Muscle of leg (tissue), 16 donors: ENCODE measurements around the gene NFU1. TPM values are rescaled to one million over a fixed set of nuclear protein-coding genes. Genes with fewer than 3 reads are reported as not detected.
A peak's percentile ranks its signal among the peaks of the same experiment; 100 is the strongest.

Experiments
- DNase-seq: peaks from one replicate; pipeline ENCODE4 v3.0.0; 2013
- H3K27ac ChIP-seq: one replicate; pipeline ENCODE4 v1.5.1; 2013; ENCODE audit warnings: mild to moderate bottlenecking, low read length, control low read depth
- H3K27me3 ChIP-seq: one replicate; pipeline ENCODE4 v1.6.1; 2013; ENCODE audit warnings: low read length; ENCODE audit not compliant: control insufficient read depth, insufficient read depth
- H3K36me3 ChIP-seq: one replicate; pipeline ENCODE4 v1.6.1; 2013; ENCODE audit warnings: low read length; ENCODE audit not compliant: control insufficient read depth, insufficient read depth
- H3K4me1 ChIP-seq: one replicate; pipeline ENCODE4 v1.6.1; 2013; ENCODE audit warnings: low read length; ENCODE audit not compliant: control insufficient read depth, insufficient read depth
- H3K4me3 ChIP-seq: one replicate; pipeline ENCODE4 v1.5.1; 2013; ENCODE audit warnings: low read length, control low read depth
- H3K9me3 ChIP-seq: replicated peaks from 2 replicates; pipeline ENCODE4 v1.6.1; 2013; ENCODE audit warnings: low read depth, low read length; ENCODE audit not compliant: control insufficient read depth
- WGBS: methylation state at CpG from one replicate; pipeline ENCODE4 v1.1.5; 2013; ENCODE audit warnings: missing lambda C conversion rate; ENCODE audit not compliant: insufficient coverage; 5-methylcytosine and 5-hydroxymethylcytosine counted together
- long read RNA-seq, 11 donors: transcript quantifications; one replicate each; lab custom pipeline, GENCODE V29; 2026
- polyA plus RNA-seq, 8 donors: library from polyadenylated mRNA; unstranded; fragments of 120-200 nt; gene quantifications; one replicate each; pipeline versions ENCODE4 v1.2.1 to v1.2.3, GENCODE V29; 2013; ENCODE audit warnings: inconsistent platforms in 1 of 8, low replicate concordance in 1 of 8; ENCODE audit not compliant: insufficient read length in 8 of 8, insufficient read depth in 1 of 8
- total RNA-seq: library from RNA; stranded (reverse); fragments of 120-200 nt; gene quantifications from one replicate; pipeline ENCODE4 v1.2.4, GENCODE V29; 2013

The NFU1 gene
- total RNA-seq: 60.0 TPM
- polyA plus RNA-seq: 10 to 100 TPM; 45.8 to 53.4 (median 48.3) TPM
- long read RNA-seq, donor 1, transcript NFU1-203 (8 exons, 1,467 nt): major isoform, 6 of 6 reads
- long read RNA-seq, donor 1, partial matches to known transcripts: 0 of 6 reads
- long read RNA-seq, donor 1, other reads (novel, unspliced or antisense): 0 of 6 reads
- long read RNA-seq, donor 2, partial matches to known transcripts: 0 of 4 reads
- long read RNA-seq, donor 2, other reads (novel, unspliced or antisense): 0 of 4 reads
- long read RNA-seq, donor 3, transcript NFU1-203 (8 exons, 1,467 nt): major isoform, 21 of 22 reads
- long read RNA-seq, donor 3, partial matches to known transcripts: 0 of 22 reads
- long read RNA-seq, donor 3, other reads (novel, unspliced or antisense): 0 of 22 reads
- long read RNA-seq, donor 4, transcript NFU1-203 (8 exons, 1,467 nt): major isoform, 17 of 17 reads
- long read RNA-seq, donor 4, partial matches to known transcripts: 0 of 17 reads
- long read RNA-seq, donor 4, other reads (novel, unspliced or antisense): 0 of 17 reads
- long read RNA-seq, donor 5, transcript NFU1-203 (8 exons, 1,467 nt): major isoform, 55 of 68 reads
- long read RNA-seq, donor 5, partial matches to known transcripts: 5 of 68 reads
- long read RNA-seq, donor 5, other reads (novel, unspliced or antisense): 5 of 68 reads
- long read RNA-seq, donor 6, transcript NFU1-203 (8 exons, 1,467 nt): major isoform, 60 of 60 reads
- long read RNA-seq, donor 6, partial matches to known transcripts: 0 of 60 reads
- long read RNA-seq, donor 6, other reads (novel, unspliced or antisense): 0 of 60 reads
- long read RNA-seq, donor 7, transcript NFU1-203 (8 exons, 1,467 nt): major isoform, 29 of 36 reads
- long read RNA-seq, donor 7, partial matches to known transcripts: 5 of 36 reads
- long read RNA-seq, donor 7, other reads (novel, unspliced or antisense): 0 of 36 reads
- long read RNA-seq, donor 8, transcript NFU1-203 (8 exons, 1,467 nt): major isoform, 16 of 19 reads
- long read RNA-seq, donor 8, partial matches to known transcripts: 0 of 19 reads
- long read RNA-seq, donor 8, other reads (novel, unspliced or antisense): 0 of 19 reads
- long read RNA-seq, donor 9, transcript NFU1-203 (8 exons, 1,467 nt): major isoform, 16 of 18 reads
- long read RNA-seq, donor 9, partial matches to known transcripts: 0 of 18 reads
- long read RNA-seq, donor 9, other reads (novel, unspliced or antisense): 0 of 18 reads
- long read RNA-seq, donor 10, transcript NFU1-203 (8 exons, 1,467 nt): major isoform, 29 of 38 reads
- long read RNA-seq, donor 10, partial matches to known transcripts: 7 of 38 reads
- long read RNA-seq, donor 10, other reads (novel, unspliced or antisense): 0 of 38 reads
- long read RNA-seq, donor 11, transcript NFU1-203 (8 exons, 1,467 nt): major isoform, 25 of 30 reads
- long read RNA-seq, donor 11, partial matches to known transcripts: 5 of 30 reads
- long read RNA-seq, donor 11, other reads (novel, unspliced or antisense): 0 of 30 reads

DNA sequence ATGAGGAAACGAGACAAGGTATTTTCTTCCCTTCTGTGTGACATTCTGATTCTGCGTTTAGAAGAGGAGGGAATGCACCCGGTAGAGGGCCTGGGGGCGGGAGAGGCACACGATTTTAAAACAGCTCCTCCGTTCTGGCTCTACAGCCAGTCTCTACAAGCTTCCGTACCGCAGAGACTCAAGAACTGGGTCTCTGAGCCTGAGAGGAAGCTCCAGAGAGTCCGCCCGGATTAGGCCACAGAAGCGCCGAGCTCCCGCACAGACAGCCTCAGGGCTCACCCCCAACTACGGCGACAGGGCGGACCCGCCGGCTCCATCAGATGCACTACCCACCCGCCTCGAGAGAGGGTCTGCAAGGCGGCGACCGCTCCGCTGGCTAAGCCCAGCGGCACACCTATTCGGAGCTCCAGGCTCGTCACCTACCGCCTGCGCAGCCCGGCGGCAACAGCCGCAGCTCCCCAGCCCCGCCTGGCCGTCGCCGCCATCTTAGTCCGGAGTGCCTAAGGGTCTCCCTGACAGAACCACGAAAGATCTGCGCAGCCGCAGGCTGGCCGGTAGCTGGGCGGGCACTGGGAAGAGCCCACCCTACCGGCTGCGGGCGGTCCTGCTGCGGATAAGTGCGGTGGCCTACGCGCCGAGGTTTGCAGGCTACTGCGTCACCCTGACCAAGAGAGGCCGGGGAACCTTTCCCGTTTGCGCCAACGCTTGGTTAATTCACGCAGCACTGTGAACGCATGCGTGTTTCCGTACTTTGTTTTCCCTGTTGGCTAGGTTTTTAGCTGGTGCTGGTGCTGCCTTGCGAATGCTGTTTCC lies at the start of gene NFU1:
Gene NFU1, minus strand, starts transcription at position 498 of the 813 bp plus-strand sequence. Its CDS starts 13 bp downstream, at position 485.
- H3K27ac ChIP-seq: peak within 1 kb of the TSS; percentile 94
- WGBS: under 1% methylated on average over 58 of the region's 60 CpGs
- peaks cover 10% of the 10 kb centered on the region for H3K4me1 ChIP-seq
- H3K4me3 ChIP-seq: peak within 1 kb of the TSS; percentile 74
- H3K27me3 ChIP-seq: no peaks in the 10 kb centered on the region
- no peaks in the 10 kb centered on the region for H3K9me3 ChIP-seq
- peaks cover 3% of the 10 kb centered on the region for H3K36me3 ChIP-seq
- DNase-seq: peak; percentile 98

DNA sequence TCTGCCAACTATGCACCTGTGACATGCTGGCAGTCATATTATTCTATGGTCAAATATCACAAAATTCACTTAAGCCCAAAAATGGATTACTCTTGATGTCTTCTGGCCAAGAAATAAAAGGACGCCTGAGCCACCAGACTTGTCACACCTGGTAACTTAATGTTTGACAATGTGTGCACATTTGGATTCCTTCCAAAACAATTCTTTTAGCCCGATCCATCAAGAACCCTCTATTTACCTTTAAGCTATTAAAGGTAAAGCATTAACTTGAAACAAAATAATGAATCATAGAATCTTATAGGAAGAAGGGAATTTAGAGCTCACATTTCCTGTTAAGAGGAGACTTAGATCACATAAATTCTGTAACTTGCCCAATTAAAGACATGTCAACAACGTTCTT lies 46.5 kb upstream of the NFU1 start:
- H3K4me1 ChIP-seq: no peaks in the 10 kb centered on the region
- H3K9me3 ChIP-seq: no peaks in the 10 kb centered on the region
- H3K36me3 ChIP-seq: peaks cover 12% of the 10 kb centered on the region
- DNase-seq: no peak
- 100% methylated on average over 1 of the region's 3 CpGs for WGBS
- no peaks in the 10 kb centered on the region for H3K27me3 ChIP-seq
- no peak overlapping the region for H3K4me3 ChIP-seq
- H3K27ac ChIP-seq: no peak overlapping the region

DNA sequence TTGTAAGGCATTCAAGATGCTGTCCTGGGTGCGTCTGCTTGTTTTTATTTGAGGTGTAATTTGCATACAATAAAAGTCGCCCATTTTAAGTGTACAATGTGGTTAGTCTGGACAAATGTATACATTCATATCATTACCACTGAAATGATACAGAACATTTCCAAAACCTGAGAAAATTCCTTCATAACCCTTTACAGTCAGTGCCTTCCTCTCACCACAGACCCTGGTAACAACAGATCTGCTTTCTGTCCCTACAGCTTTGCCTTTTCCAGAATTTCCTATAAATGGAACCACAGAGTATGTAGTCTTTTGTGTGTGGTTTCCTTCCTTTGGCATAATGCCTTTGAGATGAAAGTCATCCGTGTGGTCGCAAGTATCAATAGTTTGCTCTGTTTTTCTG lies 45.8 kb upstream of the NFU1 start:
- Histone ChIP-seq H3K9me3 (no peaks in the 10 kb centered on the region), H3K27ac (no peak overlapping the region), H3K4me1 (no peaks in the 10 kb centered on the region), H3K36me3 (peaks cover 12% of the 10 kb centered on the region), H3K4me3 (no peak overlapping the region), H3K27me3 (no peaks in the 10 kb centered on the region)
- WGBS: no CpG with 5 or more reads among the region's 4 CpGs
- no peak for DNase-seq

DNA sequence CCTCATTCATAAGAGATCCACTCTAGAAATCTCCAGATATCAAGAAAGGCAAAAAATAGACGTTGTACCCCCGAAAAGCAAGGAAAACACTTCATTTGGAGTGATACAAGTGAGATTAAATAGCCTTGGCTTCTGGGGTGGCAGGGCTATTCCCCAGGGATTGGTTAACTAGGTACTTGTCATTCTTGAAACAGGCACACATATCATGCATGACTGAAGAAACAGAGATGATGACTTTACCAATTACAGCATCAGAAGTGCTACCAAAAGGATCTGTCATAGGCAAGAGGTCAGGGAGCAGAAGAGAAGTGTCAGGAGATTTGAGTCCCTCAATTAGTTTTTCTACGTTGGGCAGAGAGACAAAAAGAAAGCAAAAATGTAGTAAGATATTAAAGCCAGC lies 45.2 kb upstream of the NFU1 start:
- peaks cover 12% of the 10 kb centered on the region for H3K36me3 ChIP-seq
- no peak for DNase-seq
- no CpG with 5 or more reads among the region's 3 CpGs for WGBS
- H3K4me3 ChIP-seq: no peak overlapping the region
- no peaks in the 10 kb centered on the region for H3K9me3 ChIP-seq
- H3K27ac ChIP-seq: no peak overlapping the region
- H3K27me3 ChIP-seq: no peaks in the 10 kb centered on the region
- H3K4me1 ChIP-seq: no peaks in the 10 kb centered on the region

DNA sequence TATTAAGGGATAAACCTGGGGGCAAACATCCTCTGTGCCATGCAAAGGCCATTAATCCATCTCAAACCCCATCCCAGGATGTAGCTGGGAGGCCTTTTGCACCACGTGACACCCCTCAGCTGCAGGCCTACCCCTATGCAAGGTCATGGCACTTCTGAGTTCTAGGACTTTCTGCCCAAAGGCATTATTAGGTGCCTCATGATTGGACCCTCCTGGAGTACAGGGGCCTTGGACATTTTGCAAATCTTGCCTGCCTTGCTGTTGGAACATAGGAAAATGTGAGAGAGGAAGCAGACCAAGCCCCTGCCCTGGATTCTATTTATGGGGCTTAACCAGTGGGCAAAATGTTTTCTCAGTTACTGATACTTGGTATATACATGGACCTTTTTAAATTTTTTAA lies 44.2 kb upstream of the NFU1 start:
- H3K27ac ChIP-seq: no peak overlapping the region
- H3K27me3 ChIP-seq: no peaks in the 10 kb centered on the region
- WGBS: 75% methylated on average over 1 of the region's 1 CpG
- DNase-seq: no peak
- no peaks in the 10 kb centered on the region for H3K9me3 ChIP-seq
- no peak overlapping the region for H3K4me3 ChIP-seq
- peaks cover 13% of the 10 kb centered on the region for H3K36me3 ChIP-seq
- no peaks in the 10 kb centered on the region for H3K4me1 ChIP-seq

DNA sequence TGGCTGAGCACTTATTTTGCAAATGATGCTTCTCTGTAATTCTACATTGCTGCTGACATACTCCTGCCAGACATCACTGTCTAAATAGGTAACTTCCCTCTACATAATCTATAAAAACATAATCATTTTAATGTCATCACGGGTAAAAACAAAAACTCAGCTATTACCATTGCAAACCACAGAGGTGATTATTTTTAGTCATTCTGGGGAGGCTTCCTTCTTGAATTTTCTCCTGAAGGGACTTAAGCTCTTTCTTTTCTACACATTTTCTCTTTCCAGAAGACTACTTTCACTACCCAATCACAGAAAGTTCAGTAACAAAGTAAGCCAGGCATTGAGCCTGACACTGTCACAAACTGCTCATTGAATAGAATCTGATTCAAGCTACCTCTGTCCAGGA lies 40.4 kb upstream of the NFU1 start:
- Histone ChIP-seq H3K36me3 (peaks cover 16% of the 10 kb centered on the region), H3K27me3 (no peaks in the 10 kb centered on the region), H3K27ac (no peak overlapping the region), H3K4me1 (no peaks in the 10 kb centered on the region), H3K4me3 (no peak overlapping the region), H3K9me3 (no peaks in the 10 kb centered on the region)
- DNase-seq: no peak
- WGBS: no CpG with 5 or more reads among the region's 1 CpG

DNA sequence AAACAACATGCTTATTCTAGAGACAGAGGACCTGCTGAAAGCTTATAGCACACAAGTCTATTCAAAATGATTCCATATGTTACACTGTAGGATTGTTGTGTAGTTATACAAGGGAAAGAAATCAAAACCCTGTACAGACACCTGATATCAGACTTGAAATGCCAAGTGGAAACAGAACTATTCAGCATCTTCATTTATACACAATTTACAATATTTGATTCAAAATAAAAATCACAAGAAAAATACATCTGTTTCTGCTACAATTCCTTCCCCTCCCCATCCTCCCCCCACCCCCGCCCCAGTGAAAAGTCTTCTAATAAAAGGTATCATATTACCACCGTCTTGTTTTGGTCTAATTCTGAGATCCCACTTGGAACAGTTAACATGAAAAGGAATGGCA lies 37.5 kb upstream of the NFU1 start:
- WGBS: no CpG with 5 or more reads among the region's 2 CpGs
- no peaks in the 10 kb centered on the region for H3K27me3 ChIP-seq
- no peak overlapping the region for H3K4me3 ChIP-seq
- DNase-seq: no peak
- peaks cover 11% of the 10 kb centered on the region for H3K36me3 ChIP-seq
- no peaks in the 10 kb centered on the region for H3K4me1 ChIP-seq
- H3K9me3 ChIP-seq: no peaks in the 10 kb centered on the region
- no peak overlapping the region for H3K27ac ChIP-seq

DNA sequence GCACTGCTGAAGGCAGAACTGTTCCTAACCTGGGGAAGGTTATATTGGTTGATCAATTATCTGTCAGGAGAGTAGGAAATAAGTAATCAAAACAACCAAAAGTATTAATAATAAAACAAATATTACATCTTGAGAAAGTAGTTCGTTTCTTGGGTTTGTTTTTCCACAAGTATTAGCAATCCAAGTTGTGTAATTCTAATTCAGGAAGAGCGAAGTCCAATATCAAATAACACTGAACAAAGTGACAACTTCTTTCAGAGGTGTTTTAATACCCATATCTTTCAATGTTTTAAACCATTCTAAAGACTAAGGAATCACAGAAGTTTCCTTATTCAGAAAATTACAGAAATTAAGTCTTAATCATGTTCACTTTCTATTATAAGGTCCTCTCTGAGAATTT lies 34.6 kb upstream of the NFU1 start:
- Histone ChIP-seq H3K4me3 (no peak overlapping the region), H3K36me3 (peaks cover 8% of the 10 kb centered on the region), H3K9me3 (no peaks in the 10 kb centered on the region), H3K27ac (no peak overlapping the region), H3K4me1 (peaks cover under 1% of the 10 kb centered on the region), H3K27me3 (no peaks in the 10 kb centered on the region)
- DNase-seq: no peak
- WGBS: no CpG with 5 or more reads among the region's 2 CpGs

DNA sequence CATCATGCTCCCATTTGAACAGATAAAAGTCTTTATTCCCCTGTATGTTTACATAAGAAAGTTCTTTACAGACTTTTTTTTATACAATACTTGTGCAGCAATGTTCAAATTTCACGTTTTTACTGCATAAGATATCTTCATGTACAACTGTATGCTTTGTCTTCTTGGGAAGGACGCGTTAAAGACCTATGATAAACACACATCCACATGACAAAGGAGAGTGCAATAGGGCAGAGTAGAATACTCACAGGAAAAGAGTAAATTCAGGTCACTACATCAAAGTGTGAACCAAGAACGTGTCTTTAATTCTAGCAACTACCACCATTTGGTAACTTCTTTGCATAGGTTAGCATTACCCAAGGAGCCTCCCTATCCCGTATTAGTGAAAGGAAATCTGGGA lies 33.7 kb upstream of the NFU1 start:
- DNase-seq: no peak
- Histone ChIP-seq H3K36me3 (peaks cover 9% of the 10 kb centered on the region), H3K9me3 (no peaks in the 10 kb centered on the region), H3K27ac (no peak overlapping the region), H3K4me1 (peaks cover 6% of the 10 kb centered on the region), H3K27me3 (no peaks in the 10 kb centered on the region), H3K4me3 (no peak overlapping the region)
- WGBS: no CpG with 5 or more reads among the region's 5 CpGs
